Adipose tissue (tissue), 3 donors: Measurements from ENCODE around the gene MBD3L1. TPM values are rescaled to one million over a fixed set of nuclear protein-coding genes. Genes with fewer than 3 reads are reported as not detected.

Source experiments
- H3K27ac ChIP-seq: one replicate; pipeline ENCODE4 v1.5.1; 2013; ENCODE audit warnings: low read depth, low read length
- WGBS, 3 donors: extraction: QIAGEN DNeasy Blood & Tissue Kit; methylation state at CpG; one replicate each; pipeline ENCODE4 v1.1.7; 2013; 5-methylcytosine and 5-hydroxymethylcytosine counted together
- polyA plus RNA-seq, 3 donors: library from polyadenylated mRNA; stranded (reverse); fragments of 200-250 nt; gene quantifications; one replicate each; pipeline ENCODE4 v1.2.3, GENCODE V29; 2013
- donor health status: healthy with polysubstance abuse.
- donor health status: Bipolar disorder and iron deficiency.
- donor health status: healthy.

MBD3L1 gene
- polyA plus RNA-seq, 3 donors: 0.17 to 0.67 TPM; not detected in 1

- no peak overlapping the region for H3K27ac ChIP-seq
Measured at GRCh38 chr19:8866344-8866743, 34.2 kb downstream of the MBD3L1 start.

- H3K27ac ChIP-seq: no peak overlapping the region
- WGBS, 3 donors: 20 to 26% (median 23%) methylated on average over 6 of the region's 6 CpGs
Measured at GRCh38 chr19:8877854-8878705, 45.9 kb downstream of the MBD3L1 start.

- H3K27ac ChIP-seq: no peak overlapping the region
- WGBS, 3 donors: 57 to 78% (median 77%) methylated on average over 2 of the region's 2 CpGs
Measured at GRCh38 chr19:8880868-8881488, 48.8 kb downstream of the MBD3L1 start.

GRCh38 chr19:8881512-8881911, 49.3 kb downstream of the MBD3L1 start:
- no peak overlapping the region for H3K27ac ChIP-seq

GRCh38 chr19:8884416-8884815, 52.2 kb downstream of the MBD3L1 start:
- no peak overlapping the region for H3K27ac ChIP-seq

GRCh38 chr19:8887364-8887763, 55.2 kb downstream of the MBD3L1 start:
- 63 to 65% (median 64%) methylated on average over 2 of the region's 2 CpGs for WGBS, 3 donors
- H3K27ac ChIP-seq: no peak overlapping the region

GRCh38 chr19:8890260-8890659, 58.1 kb downstream of the MBD3L1 start:
- no peak overlapping the region for H3K27ac ChIP-seq

Other genes starting within 250 kb of the MBD3L1 start
- 10 to 100 TPM; 11.0 to 29.6 (median 21.5) TPM for gene ADAMTS10, start 221.7 kb upstream of the MBD3L1 start, polyA plus RNA-seq
- not detected for gene NFILZ, start 201.7 kb upstream of the MBD3L1 start, polyA plus RNA-seq
- not detected for gene ACTL9, start 133.6 kb upstream of the MBD3L1 start, polyA plus RNA-seq
- gene OR2Z1, start 110.7 kb upstream of the MBD3L1 start, polyA plus RNA-seq: not detected
- 10 to 100 TPM in 2 of 3 donors, 1 to 10 TPM in 1; 8.7 to 13.4 (median 11.8) TPM for gene ZNF558, start 73 bp upstream of the MBD3L1 start, polyA plus RNA-seq
- gene MUC16, start 178.0 kb downstream of the MBD3L1 start, polyA plus RNA-seq: 1 to 10 TPM in 1 of 3 donors, under 1 TPM in 2; 0.03 to 3.3 (median 0.90) TPM